GM18907 (cell line): ENCODE measurements around the gene ETS1.

Experiments used
- ATAC-seq: cut with Tn5 transposase; IDR thresholded peaks from one replicate; pipeline ENCODE4 v1.9.1; 2021; ENCODE audit warnings: mild to moderate bottlenecking, moderate library complexity; ENCODE audit not compliant: unreplicated experiment

The ETS1 gene

DNA sequence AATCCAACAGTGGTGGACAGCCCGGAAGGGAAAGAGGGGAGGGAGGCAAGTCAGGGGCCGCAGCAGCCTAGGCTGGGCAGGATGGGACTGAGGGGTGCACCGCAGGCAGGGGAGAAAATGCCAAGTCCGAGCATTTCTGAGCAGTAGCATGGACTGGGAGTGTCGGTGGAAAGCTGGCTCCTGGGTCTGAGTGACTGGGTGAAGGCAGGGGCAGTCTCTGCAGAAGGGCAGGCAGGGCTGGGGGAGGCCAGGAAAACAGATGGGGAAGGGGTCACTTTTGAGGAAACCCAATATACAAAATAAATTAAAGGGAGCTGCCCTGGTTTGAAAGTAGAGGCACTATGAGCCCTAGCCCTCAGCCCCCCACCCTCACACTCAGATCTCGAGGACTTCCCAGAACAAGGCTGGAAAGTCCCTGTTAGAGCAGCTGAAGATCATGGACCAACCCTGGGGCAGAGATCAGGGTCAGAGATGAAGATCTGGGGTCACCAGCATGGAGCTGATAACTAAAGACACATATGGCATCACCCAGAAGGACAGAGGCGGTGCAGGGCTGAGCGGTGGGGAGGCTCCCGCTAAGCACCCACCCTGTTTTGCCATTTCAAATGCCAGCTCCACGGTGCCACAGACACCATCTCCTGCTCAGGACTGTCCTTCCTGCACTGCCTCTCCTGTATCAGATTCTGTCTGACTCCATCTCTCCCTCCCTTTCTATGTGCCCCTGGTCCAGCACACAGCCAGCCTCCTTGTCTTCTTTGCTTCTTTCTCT, 32.4 kb upstream of the ETS1 start:
- ATAC-seq, result no peak

DNA sequence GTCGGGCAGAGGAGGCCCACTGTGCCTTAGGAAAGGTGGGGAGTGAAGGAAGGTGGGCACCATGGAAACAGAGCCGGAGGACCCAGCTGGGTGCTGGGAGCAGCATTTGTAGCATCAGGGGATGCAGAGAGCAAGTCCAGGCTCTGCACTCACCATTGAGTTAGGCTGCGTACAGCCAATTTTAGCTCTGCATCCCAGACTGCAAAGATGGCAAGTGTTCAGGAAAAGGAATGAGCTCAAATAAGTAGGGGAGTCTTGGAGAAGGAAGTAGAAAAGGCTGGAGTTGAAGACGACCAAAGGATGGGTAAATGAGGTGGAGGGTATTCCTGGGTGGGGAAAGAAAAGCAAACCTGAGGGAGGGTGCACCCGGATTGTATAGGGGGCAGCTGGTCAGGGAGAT, 31.6 kb upstream of the ETS1 start:
- no peak for ATAC-seq

DNA sequence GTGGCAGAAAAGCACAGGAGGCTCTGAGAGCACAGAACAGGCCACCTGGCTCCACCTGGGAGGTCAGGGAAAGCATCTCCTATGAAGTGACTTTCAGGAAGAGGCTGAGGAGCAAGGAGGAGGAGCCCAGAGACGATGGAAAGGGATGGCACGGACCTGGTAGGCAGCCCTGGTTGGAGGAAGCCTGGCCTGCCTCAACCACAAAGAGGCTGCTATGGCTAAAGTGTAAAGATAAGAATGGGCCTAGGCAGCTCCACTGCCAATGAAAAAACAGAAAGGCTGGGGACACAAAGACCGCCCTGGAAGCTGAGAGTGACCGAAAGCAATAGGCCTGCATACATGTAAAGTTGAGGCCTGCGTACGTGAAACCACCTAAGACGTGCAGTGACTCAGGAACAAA, 31.2 kb upstream of the ETS1 start:
- ATAC-seq, result no peak

DNA sequence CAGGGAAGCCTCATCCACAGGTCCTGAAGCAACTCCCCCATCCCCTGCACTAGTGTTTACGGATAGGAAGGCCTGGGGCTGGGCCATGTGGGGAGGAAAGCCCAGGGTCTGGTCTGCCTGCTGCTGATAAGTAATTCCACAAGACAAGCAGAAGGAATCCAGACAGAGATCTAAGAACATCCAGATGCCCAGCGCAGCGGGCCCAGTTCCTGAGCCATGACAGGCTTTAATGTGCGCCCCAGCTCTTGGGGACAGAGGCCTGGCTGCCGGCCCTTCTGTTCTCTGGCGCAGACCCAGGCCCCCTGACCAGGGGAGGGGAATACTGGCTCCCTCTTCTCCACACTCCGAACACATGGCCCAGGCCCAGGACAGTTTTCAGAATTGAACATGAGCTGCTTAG, 28.8 kb upstream of the ETS1 start:
- ATAC-seq, result no peak

DNA sequence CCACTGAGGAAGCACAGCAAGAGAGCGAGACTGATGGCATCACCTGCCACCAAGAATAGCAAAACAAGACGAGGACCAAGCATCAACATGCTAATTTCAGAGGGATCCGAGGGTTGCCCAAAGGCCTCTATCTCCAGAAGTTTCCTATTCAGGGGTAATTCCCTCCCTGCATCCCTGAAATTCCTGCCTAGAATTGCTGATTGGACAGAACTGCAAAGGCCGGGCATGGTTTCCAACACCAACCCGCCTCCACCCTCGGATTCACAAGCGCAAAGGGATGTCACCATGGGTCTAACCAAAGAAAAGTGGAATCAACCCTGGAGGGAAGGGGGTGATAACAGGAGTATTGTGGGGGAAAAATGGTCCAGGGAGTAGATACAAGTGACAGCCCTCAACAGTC, 28.3 kb upstream of the ETS1 start:
- no peak for ATAC-seq

DNA sequence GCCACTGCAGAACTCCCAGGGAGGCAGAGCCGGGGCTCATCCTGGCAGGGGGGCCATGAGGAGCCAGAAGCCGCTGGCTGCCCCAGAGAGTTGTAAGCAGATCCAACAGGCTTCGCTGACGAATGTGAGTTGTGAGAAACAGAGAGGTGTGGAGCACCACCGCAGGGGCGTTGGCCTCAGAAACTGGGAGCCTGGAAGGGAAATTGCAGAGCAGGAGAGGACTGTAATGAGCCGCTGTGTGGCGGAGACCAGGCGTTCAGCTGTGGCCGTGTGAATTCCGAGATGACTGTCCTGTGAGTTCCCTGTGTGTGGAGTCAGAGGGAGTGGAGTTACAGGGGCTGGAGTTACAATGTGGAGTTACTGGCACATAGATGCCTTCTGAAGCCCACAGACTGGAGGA, 27.7 kb upstream of the ETS1 start:
- no peak for ATAC-seq

DNA sequence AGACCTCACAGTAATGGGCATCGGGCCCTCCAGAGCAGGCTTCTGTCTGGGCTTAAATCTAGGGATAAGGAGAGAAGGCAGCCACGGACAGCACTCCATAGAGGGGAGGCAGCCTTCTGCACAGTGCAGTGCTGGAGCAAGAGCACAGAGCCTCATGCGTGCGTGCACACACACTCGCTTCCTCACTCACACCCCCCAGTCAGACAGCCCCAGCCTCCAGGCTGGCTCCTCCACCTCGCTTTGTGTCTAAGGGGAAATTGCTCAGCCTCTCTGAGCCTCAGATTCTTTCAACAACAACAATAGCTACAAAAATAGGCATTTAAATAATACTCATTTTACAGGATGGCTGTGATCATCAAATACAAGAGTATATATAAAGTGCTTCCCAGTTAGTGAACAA, 26.7 kb upstream of the ETS1 start:
- ATAC-seq, result no peak

DNA sequence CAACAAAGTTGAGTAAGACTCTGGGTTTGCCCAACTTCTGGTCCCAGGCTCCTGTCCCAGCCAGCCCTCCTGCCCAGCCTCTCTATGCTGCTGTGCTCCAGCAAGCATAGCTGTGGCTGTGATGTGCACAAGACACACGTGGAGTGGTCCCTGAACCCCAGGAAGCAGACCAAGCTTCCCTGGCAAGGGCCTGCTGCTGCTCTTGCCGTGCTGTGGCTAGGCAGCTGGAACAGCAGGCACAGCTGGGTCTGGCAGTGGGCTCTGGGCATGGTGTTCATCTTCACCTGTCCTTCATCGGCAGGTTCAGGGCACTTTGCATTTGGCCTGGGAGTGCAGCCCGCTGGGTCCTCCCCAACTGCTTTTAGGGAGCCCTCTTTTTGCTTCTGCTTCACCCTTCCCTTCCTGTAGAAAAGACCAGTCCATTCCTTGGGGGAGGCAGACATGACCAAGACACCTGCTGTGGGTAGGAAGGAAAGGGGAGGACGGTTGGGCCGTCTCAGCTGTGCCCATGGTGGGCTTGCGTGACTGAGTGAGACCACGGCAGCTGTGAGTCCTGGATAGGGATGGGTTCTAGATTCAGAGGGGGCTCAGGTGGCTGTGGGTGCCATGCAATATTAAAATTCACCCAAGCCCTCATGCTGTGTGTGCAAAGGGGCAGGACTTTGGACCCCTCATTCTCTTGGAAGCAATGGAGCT, 26.1 kb upstream of the ETS1 start:
- ATAC-seq, result no peak

DNA sequence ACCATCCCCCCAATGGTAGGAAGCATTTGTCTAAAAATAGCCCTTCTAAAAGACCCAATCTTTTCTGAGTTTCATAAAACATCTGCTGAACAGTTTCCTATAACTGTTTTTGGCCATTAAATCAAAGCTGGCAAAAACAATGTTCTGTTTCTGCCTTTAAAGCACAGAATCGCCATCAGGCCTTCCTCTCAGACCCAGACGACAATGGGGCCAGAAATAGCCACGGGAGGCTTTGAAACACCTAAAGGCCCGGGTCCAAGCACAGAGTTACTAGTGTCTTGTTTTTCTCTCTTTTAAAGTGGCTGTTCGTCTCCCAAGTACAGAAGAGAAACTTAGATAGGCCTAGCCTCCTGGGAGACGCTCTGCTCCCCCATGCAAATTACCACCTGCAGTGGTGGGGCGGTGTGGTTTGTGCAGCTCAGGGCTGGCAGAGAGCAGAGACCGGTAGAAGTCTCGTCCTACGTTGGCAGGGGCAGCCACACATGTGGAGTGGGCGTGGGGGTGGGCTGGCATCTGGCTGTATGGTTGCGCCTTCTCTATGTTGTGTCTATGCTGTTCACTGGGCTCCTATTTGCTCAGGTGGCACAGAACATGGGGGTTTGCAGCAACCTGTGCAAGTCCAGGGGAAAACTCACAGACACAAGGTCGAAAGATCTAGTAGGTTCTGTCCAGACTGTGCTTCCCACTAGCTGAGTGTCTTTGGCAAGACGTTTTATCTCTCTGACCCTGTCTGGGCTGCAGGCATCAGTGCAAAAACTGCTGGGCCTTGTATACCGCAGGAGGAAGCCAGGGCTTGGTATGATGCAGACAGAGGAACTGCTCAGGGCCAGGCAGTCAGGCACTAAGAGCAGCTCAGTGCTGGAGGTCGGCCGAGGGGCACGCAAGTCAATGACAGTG, 23.6 kb upstream of the ETS1 start:
- peak; percentile 97 for ATAC-seq

DNA sequence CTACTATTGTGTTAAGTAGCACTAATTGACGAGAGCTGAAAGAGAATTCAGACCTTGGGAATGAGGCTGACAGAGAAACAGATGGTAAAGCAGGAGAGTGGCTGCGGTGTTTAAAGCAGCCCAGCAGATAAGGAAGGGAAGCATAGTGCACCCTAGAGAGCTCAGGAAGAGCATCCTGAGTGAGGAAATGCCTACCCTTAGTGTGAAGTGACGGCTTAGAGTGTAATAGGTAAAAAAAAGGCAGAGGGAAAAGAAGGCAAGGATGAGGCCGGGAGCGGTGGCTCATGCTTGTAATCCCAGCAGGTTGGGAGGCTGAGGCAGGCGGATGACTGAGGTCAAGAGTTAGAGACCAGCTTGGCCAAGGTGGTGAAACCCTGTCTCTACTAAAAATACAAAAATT, 22.4 kb upstream of the ETS1 start:
- ATAC-seq, result no peak

DNA sequence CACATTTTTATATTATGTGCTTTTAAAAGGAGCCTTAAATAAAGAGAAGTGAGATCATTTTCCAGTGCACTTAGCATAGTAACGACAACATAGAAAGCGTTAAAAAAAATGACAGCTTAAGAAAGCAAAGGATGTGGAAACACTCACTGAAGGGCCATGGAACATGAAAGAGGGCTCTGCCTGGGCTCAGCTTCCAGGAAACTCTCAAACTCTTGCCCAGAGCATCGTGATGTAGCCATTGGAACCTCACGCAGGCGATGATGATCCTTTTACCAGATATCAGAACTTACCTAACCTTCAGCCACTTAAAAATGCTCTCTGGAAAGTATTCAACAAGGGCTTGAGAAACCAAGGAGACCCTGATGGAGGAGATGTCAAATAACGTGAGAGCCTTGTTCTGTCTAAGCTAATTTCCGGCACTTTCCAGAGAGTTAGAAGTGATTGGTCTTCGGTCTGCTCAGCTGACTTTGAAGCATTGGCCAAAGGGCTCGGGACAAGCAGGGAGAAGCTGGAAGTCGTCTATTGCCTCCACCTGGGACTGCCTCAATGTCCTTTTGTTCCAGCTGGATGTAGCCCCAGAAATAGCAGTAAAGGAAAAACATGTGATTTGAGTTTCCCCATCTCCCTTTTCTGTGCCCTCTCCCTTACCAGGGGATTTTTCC, 21.5 kb upstream of the ETS1 start:
- no peak for ATAC-seq

DNA sequence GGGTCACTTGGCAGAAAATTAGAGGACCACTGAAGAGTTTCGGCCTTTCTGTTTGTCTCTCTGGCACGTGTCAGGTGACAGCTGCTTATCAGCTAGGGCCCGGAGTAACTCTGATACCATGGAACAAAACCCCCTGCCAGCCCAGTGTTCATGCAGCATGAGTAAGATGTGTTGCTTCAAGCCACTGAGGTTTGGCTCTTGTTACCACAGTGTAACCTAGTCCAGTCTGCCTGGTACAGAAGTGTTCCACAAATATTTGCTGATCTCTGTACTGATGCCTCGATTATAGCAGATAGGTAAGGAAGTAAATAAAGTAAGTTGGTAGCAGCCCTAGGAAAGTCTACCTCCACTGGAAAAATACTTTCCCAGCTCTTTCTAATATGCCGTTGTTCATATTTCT, 20.5 kb upstream of the ETS1 start:
- ATAC-seq, result no peak

DNA sequence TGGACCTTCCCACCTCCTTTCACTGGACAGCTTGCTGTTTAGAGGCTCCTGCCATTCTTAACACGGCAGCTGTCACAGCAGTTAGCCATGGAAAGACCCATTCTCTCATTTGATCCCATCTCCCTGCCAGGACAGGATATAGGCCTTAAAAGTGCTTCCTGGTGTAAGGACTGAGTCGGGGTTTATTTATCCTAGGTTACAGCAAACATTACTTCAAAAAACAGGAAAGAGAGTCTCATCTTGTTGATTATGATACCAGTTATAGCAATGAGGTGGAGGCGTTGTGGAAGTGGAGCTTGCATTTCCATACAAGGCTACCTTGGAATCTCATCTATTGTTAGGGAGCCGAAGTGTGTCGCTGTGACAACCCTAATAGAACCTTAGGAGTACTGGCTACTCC, 17.4 kb upstream of the ETS1 start:
- no peak for ATAC-seq

DNA sequence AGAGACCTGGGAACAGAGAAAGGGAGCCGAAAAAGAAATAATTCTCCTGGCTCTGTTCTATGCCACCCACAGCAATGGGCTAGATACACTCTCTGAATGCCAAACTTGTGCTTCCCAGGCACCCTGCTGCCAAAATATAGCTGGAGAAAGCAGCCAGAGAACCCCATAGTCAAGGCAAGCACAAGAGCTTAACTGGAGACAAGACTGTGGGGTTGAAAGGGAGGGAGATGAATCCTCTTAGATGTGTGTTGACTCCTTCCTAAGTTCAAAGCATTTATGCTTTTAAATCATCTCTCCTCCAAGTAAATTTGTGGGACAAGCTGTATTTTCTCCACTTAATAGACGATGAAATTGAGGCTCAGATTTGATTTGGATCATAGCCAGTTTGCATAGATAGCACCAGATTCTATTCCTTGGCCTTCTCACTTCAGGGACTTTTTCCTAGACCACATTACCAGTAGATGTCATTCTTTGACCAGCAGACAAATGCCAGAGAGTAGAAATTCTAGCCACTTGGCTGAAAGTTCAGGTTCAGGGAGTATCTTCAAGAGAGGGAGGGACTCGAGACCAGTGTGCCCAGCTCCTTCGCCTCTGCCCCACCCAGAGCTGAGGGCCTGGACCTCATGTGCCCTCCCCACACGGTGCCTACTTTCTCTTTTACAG, 16.5 kb upstream of the ETS1 start:
- ATAC-seq, result peak; percentile 71

DNA sequence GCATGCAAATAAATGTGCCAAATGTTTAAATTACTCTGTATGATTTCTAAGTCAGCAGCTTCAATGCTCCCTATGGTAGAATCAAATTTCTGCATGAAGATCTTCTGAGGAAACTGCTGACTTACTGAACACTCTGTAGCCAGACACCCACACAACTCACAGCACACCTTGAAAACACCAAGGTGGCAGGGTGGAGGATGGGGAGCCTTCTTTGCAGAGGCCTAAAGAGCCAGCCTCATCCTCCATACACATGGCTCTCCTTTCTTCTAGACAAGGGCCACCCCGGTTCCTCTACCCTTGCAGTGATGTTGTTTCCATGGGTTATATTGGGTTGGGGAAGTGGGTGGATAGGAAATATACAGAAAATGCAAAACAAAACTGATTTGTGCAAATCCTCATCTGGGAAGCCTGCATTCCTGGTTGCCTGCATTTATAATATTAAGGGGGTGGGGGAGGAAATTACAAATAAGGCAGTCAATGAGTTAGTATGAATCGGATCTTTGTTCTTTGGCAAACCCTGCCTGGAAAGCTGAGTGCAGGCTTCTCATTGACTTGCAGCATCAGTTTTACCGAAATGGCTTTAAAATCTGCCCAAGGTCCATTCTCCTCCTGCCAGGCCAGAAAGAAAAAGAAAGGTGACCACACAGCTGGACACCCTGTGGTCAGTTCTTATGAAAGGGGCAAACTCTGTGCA, 15.8 kb upstream of the ETS1 start:
- no peak for ATAC-seq

DNA sequence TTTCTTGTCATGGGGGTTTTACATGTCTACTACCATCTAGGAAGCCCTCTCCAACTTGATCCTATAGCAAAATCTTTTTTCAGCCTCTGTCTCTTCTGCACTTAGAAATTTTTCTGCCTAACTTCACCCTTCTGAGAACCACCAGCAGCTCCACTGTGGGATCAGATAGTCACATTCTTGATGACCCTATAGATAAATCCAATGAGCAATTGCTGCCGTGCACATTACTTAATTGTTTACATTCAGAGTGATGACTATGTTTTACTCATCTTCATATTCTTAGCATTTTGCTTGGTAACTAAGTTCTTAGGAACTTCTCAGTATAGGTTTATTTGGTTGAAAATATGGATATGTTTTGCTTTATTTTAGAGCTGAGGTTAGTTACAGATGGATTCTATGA, 12.4 kb upstream of the ETS1 start:
- ATAC-seq, result no peak

DNA sequence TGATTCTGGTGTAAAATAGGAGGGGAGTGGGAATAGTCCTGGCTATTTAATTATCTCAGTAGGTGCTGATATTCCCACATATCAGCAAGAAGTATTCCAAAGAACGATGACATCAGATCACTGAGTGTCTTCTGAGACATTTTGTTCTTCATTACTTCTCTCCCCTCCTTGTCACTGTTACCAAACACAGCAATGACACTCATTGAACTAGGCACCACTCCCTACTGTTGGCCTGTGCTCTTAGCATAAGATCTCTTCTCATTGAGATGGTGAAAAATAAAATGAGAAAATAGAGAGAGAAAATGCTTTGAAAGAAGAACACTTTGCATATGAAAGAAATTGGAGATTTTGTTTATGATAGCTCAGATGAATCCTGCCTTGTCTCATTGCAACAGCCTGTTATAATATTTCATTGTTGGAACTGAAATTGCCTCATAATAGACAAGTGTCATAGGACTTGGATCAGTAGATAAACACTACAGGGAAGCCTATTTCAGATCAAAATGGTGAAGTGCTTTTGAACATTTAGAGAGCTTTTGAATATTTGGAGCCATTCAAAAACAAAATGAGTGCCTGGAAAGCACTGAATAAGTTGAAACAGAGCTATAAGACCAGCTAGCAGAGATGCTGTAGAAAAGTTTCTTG, 11.3 kb upstream of the ETS1 start:
- ATAC-seq, result no peak

DNA sequence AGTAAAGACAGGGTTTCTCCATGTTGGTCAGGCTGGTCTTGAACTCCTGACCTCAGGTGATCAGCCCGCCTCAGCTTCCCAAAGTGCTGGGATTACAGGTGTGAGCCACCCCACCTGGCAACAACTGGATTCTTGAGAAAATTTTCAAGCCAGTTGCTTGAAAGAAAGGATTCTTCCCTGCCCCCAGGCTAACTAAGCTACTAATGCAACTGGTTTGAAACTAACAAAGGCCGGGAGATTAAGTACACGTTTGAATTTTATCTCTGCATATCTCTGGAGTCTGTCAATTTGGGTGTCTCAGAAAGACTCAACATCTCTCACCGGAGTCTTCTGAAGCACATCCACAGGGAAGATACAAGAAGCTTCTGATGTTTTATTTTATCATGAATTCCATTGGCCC, 10.7 kb upstream of the ETS1 start:
- no peak for ATAC-seq

DNA sequence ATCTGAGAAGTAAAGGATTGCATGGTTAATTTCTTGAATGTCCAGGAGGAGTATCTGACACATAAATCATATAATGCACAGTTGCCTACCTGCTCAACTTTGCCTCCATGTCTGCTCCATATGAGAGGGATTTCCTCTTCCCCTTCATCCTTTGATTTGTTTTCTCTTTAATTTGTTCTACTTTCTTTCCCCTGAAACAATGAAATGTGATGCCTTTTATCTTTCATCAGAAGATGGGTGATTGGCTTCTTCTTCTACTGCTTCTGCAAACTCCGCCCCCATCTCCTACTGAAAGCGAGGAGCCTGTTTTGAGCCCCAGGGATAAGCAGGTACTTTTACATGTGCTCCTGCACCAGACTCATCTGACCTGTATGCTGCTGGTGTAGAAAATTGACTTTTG, 9.9 kb upstream of the ETS1 start:
- no peak for ATAC-seq

DNA sequence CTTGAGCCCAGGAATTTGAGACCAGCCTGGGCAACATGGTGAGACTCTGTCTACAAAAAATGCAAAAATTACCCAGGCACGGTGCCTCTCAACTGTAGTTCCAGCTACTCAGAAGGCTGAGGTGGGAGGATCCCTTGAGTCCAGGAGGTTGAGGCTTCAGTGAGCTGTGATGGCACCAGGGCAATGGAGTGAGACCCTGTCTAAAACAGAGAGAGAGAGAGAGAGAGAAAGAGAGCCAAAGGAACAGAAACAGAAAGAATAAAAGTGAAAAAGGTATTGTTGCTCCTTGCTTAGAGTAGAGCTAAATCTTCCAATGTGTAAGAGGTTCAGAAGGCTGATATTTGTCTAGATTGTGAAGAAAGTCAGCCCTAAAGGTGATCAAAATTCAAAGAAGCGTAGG, 8.9 kb upstream of the ETS1 start:
- ATAC-seq, result no peak
